ENCODE data around the gene LTBP1.
"Not testable (repeated sequence)": the region's sequence is repeated elsewhere in the genome, so short reads cannot be mapped to it uniquely, and the experiment has no call there.

LTBP1 gene

DNA sequence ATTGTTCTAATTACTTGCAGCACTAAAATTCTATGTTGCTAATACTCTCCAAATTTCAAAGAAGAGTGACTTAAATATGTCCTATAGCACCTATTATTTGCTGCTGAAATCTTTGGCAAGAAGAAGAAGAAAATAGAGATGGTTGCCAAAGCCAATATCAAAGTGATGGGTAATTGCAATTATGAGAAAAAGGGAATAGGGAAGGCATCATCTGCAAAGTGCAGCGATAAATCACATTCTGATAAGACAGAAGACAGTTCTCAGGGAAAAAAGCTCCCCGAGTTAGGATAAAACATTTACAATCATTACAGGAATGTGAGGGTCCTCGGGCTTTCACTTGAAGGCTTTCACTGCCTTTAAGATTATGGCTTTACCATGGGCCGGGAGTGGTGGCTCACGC lies 457.6 kb downstream of the LTBP1 start:
- DNase-seq = no peak

DNA sequence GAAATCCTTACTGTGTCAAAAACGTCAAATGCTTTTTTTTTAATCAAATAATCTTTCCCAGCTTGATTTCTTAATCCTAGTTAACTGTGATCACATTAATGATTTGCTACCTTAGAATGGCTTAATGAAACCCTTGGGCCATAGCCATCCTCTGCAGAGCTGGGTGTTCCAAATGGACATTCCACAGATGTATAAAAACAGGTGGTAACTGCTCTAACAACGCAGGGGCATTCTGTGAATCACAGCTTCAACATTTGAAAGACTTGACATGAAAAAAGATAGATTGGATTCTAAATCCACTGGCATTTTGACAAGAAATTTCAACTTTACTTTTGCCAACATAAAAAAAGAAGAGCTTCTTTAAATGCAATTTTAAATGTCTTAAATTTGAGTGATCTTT lies 459.9 kb downstream of the LTBP1 start:
- peak; percentile 73 for DNase-seq

GRCh38 chr2:33408109-33408508 lies 461.4 kb downstream of the LTBP1 start:
- no peak for DNase-seq

DNA sequence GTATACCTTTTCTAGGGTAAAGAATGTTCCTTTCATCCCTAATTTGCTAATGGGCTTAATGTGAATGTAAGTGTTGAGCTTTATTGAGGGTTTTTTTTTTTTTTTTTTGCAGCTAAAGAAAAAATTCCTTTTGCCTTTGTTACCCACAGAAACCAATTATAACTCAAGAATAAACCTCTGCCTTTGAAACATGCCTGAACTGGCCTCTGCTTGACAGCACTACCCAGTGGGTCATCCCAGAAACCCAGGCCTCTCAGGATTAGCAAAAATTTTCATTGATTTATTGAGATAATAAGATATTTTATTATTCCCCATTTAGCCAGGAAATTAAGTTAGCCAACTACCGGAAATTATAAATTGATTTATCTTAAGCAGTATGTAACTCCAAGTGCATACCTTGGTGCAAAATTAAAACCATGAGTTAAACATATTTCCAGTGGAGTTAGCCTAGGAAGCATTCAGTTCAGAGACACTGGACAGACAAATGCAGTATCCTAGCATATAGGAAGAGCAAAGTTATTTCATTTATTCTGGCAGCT lies 462.7 kb downstream of the LTBP1 start:
- no peak for DNase-seq

- peak; percentile 64 for DNase-seq
These were observed 465.0 kb downstream of the LTBP1 start for GRCh38 chr2:33411765-33412164.

DNA sequence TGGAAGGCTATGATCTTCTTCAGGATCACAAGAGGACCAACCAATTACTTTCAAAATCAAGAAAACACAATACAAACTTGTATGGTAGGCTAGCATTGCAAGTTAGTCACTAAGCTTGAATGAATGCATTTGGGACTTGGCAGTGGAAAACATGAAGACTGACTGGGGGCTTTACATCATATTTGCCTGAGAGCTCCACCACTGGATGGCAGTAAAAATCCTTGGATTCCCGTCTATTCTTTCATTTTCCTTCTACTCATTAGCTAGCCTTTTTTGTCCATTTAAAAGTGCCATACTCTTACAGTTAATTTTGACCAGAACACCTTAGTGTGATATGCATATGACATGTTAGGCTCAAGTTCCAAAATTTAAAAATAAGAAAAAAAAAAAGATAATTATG lies 466.2 kb downstream of the LTBP1 start:
- DNase-seq = peak; percentile 42

DNA sequence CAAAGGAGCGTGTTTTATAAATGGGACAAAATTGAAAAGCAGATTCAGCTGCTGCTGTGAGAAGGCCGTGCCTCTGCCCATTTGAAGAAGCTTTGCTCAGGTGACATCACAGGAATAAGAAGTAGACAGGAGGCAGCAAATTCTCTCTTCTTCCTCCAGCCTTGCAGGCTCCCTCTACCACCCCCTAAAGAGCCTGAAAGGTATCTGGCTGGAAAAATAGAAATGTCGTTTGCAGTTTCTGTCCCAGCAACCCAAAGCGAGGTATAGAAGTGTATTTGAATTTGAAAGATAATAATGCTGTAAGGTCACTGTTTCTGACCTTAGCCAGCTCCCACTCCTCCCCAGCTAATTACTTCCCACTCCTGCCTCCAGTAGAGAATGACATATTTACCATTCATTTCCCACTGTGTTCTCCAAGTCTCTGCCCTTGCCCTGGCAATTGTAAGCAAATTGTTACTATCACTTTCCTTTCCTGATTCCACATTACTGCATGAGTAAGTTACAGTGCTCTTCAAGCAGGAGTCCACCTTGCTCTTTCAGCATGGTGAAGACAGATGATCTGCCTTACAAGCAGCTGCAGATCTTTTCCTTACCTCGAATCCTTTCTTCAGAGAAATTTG lies 472.9 kb downstream of the LTBP1 start:
- DNase-seq = no peak

DNA sequence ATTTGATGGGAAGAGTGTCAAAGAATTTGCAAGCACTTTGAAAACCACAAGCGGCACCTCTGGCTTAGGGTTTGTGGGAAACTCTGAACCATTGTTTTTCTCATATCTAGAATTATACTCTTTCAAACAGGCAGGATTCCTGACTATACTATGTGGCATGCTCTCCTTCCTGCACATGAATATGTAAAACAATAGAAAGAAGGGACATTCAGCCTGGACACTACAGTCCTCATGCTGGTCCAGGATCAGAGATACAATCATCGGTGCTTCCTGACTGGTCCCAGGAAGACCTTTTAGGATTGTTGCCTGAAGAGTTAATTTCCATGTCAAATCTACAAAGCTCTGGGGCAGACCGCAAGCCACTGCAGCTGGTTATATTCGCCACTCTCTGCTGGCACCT lies 474.0 kb downstream of the LTBP1 start:
- DNase-seq = no peak

DNA sequence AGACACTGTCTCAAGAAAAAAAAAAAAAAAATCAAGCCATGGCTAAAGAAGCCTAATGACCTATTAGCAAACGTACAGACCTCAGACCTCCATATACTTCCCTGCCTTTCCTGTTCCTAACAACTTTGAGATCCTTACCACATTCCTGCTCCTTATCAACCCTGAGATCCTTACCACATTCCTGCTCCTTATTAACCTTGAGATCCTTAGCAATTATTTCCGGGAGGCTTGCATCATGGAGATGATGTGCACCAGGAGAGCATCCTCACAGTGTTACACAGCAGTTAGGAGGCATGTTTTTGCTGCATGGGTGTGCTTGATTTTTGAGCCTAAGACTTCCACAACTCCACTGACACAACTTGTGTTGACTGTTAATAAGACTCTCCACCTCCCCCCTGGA lies 475.1 kb downstream of the LTBP1 start:
- DNase-seq = no peak

DNA sequence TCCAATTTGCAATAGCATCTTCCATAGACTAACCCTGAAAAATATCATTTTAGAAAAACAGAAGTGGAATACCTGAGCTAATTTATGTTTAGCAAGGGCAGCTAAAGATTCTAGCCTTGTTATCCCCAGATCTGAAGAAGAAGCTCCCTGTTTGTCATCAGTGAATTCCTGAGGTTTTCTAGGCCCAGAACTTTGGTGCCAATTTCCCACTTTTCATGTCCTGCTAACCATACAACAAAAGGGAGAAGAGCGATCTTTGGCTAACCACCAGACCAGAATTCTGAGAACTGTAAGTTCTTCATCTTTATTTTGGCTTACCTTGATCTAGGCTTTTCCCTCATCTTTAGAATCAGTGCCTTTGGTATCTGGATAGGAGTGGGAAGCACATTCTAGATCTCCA lies 478.4 kb downstream of the LTBP1 start:
- DNase-seq = no peak

- peak; percentile 37 for DNase-seq
These were observed 478.9 kb downstream of the LTBP1 start for GRCh38 chr2:33425586-33426031.

DNA sequence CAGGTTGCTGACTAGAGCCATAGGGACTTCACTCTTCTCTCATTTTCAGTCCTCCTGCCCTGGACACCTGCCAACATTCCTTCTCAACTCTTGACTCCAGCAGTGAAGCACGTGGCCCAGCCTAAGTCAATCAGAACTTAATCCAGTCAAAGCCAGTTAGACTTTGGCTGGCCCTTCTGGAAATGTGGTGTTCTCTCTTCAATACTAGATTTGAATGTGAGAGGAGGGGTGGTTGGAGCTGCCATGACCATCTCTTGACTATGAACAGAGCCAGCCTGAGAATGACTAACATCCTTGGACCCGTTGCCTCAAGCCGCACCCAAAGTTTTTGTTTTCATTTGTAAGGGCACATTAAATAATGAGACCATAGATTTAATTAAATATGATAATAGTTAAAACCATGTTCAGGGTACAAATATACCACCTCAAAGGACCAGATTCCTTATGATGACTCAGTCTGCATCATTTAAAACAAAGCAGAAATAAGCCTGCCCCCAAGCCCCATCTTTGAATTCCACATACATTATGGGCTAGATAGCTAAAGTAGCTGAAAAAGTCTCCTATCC lies 480.0 kb downstream of the LTBP1 start:
- DNase-seq = peak; percentile 11

- DNase-seq = no peak
These were observed 483.3 kb downstream of the LTBP1 start for GRCh38 chr2:33430077-33430476.

GRCh38 chr2:33430856-33431255 lies 484.1 kb downstream of the LTBP1 start:
- no peak for DNase-seq

DNA sequence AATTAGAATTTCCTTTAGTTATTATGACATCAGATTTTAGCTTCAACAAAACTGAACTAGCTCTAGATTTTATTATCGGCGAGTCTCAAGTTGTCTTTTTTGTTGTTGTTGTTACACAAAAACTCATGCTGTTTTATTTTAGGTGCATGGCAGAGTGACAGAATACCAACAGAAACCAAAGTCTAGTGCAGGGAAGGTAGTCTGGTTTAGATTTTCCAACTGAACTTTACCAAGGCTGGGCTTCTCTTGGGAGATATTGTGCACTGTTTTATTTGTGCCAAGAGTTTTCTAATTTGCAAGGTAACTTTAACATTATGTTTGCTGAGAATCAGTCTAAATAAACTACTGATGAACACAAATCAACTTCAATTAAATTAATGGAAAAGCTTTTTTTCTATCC lies 486.1 kb downstream of the LTBP1 start:
- no peak for DNase-seq

GRCh38 chr2:33433279-33434235 lies 486.8 kb downstream of the LTBP1 start:
- DNase-seq = no peak

GRCh38 chr2:33435518-33435917 lies 488.8 kb downstream of the LTBP1 start:
- DNase-seq = no peak

DNA sequence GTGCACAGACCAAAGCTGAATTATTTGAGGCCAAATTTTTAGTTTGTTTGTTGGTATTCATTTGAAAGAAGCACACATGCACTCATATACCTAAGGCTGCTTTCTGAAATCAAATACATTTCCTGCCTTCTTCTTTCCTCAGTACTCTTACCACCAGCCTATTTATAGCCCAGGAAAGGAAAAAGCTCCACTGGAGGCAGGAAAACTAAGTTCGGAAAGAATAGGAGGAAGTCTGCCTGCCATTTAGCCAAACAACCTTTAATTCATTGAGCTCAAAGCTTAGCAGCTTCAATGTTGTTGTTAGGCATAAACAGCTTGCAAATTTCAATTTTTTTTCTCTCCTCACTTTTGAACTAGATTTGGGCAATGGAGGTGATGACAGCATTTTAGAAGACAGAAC lies 489.3 kb downstream of the LTBP1 start:
- DNase-seq = no peak

GRCh38 chr2:33437297-33437696 lies 490.5 kb downstream of the LTBP1 start:
- peak; percentile 32 for DNase-seq

DNA sequence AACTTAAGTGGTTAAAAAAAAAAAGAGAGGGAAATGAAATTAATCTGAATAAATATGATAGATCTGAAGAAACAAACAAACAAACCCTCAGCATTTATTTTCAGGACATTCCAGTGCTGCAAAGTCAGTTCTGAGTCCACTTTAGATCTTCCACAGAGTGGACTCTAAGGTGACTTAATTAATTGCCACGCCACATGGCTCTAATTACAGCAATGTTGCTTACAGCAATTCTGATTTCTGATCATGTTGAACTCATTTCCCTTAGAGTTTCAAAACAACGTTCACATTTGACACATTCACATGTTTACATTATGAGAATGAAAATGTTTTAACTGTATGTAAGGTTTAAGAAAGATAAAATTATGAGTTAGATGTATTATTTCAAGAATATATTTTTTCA lies 491.1 kb downstream of the LTBP1 start:
- DNase-seq = no peak

GRCh38 chr2:33441235-33441810 lies 494.6 kb downstream of the LTBP1 start:
- peak; percentile 54 for DNase-seq

DNA sequence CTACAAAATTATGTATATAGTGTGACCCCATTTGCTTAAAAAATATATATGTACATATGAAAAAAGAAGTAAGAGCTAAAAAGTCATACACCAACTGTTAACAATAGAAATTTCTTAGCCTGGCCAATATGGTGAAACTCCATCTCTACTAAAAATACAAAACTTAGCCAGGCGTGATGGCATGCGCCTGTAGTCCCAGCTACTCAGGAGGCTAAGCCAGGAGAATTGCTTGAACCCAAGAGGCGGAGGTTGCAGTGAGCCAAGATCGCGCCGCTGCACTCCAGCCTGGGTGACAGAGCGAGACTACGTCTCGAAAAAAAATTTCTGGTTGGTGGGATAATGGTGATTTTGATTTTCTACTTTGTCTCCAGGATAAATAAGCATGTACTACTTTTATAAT lies 495.3 kb downstream of the LTBP1 start:
- DNase-seq = not testable (repeated sequence)

GRCh38 chr2:33442528-33443079 lies 495.9 kb downstream of the LTBP1 start:
- DNase-seq = no peak

Measured in kidney glomerular epithelial cell (primary cell).